ENCODE results near the gene CHURC1. TPM values are rescaled to one million over a fixed set of nuclear protein-coding genes. Genes with fewer than 3 reads are reported as not detected.
A peak's percentile ranks its signal among the peaks of the same experiment; 100 is the strongest.

Gene CHURC1
- polyA plus RNA-seq, 1 of the 3 experiments (the other 2 are of a cell fraction), result 66.8 TPM

- peak overlapping the region; percentile 78 for H3K4me2 ChIP-seq
- no peak overlapping the region for H2AFZ ChIP-seq (ENCODE audit: low read depth)
- 91% methylated on average over 2 of the region's 2 CpGs for WGBS (ENCODE audit: low lambda C conversion rate)
- H3K36me3 ChIP-seq (replicated peaks in 1 of 2; ENCODE audit: control insufficient read depth in 1 of 2, insufficient read depth in 2 of 2, low read length in 1 of 2), result peaks cover 0 to 10% of the 10 kb centered on the region in 2 experiments
- ChIA-PET CTCF (interaction anchor here (1.4 to 1.8 kb wide), 3 partner anchors 24 to 92 kb away, joined by 3 to 9 read pairs (median 6); no protein-coding TSS in a partner anchor), POLR2A (no interaction called here)
- peaks cover 3% of the 10 kb centered on the region for H3F3A ChIP-seq (replicated peaks; ENCODE audit: insufficient read depth)
- peak overlapping the region in 1 of 2 experiments; percentile 79; a peak in 2 of 4 replicates for H3K4me3 ChIP-seq (ENCODE audit: low read depth in 2 of 2, low read length in 1 of 2)
- H3K9ac ChIP-seq, result no peak overlapping the region
- peaks cover 64% of the 10 kb centered on the region for H3K79me2 ChIP-seq (ENCODE audit: insufficient read depth)
- H3K4me1 ChIP-seq (ENCODE audit: control insufficient read depth in 1 of 2, insufficient read depth in 2 of 2, low read depth in 1 of 2, low read length in 1 of 2), result peaks cover 9 to 15% of the 10 kb centered on the region in 2 experiments; a peak in 3 of 4 replicates
- no peaks in the 10 kb centered on the region for H3K9me2 ChIP-seq
- no peak for TF ChIP-seq ELF1 (IDR thresholded peaks at IDR 0.05)
- TF ChIP-seq POLR2AphosphoS5 (IDR thresholded peaks at IDR 0.05; ENCODE audit: low read depth, low read length), result no peak
- TF ChIP-seq NRF1 (IDR thresholded peaks at IDR 0.05; ENCODE audit: low read depth, low read length), result no peak
- no peak for TF ChIP-seq EZH2phosphoT487 (IDR thresholded peaks at IDR 0.05; ENCODE audit: borderline replicate concordance, low read depth)
- TF ChIP-seq PBX3 (IDR thresholded peaks at IDR 0.05), result no peak
- TF ChIP-seq RFX5 (IDR thresholded peaks at IDR 0.05; ENCODE audit: low read length), result no peak
- no peak for TF ChIP-seq RCOR1 (IDR thresholded peaks at IDR 0.05; ENCODE audit: low read length)
- TF ChIP-seq REST (IDR thresholded peaks at IDR 0.05; ENCODE audit: low read depth, low read length), result no peak
- no peak for TF ChIP-seq NFIC (IDR thresholded peaks at IDR 0.05; ENCODE audit: borderline replicate concordance)
- no peaks in the 10 kb centered on the region for H3K9me3 ChIP-seq
- no peaks in the 10 kb centered on the region for H3K27me3 ChIP-seq (ENCODE audit: insufficient read depth)
- peaks cover 6% of the 10 kb centered on the region; the same call in 1 of the 2 replicates for H4K20me1 ChIP-seq (ENCODE audit: insufficient read depth)
- no peak for DNase-seq
- no peak overlapping the region for H3K27ac ChIP-seq (ENCODE audit: low read depth in 2 of 2, low read length in 1 of 2)
Observed at GRCh38 chr14:64915797-64916196, 1.5 kb downstream of the CHURC1 start.

- CTCF ChIA-PET, result interaction anchor here (0.7 to 2.2 kb wide), 4 partner anchors 7 to 95 kb away, joined by 3 to 7 read pairs (median 4); no protein-coding TSS in a partner anchor
Observed at GRCh38 chr14:64918216-64918615, 4.0 kb downstream of the CHURC1 start.

More at GRCh38 chr14:64918216-64918615, 4.0 kb downstream of the CHURC1 start:
- Histone ChIP-seq H3K79me2 (ENCODE audit: insufficient read depth) (peaks cover 88% of the 10 kb centered on the region), H3F3A (replicated peaks; ENCODE audit: insufficient read depth) (peaks cover 5% of the 10 kb centered on the region), H3K9me2 (no peaks in the 10 kb centered on the region), H3K9ac (no peak overlapping the region), H3K4me1 (ENCODE audit: control insufficient read depth in 1 of 2, insufficient read depth in 2 of 2, low read depth in 1 of 2, low read length in 1 of 2) (peaks cover 9 to 15% of the 10 kb centered on the region in 2 experiments; a peak in 3 of 4 replicates), H3K36me3 (replicated peaks in 1 of 2; ENCODE audit: control insufficient read depth in 1 of 2, insufficient read depth in 2 of 2, low read length in 1 of 2) (peaks cover 0 to 16% of the 10 kb centered on the region in 2 experiments), H3K4me3 (ENCODE audit: low read depth in 2 of 2, low read length in 1 of 2) (no peak overlapping the region), H3K27me3 (ENCODE audit: insufficient read depth) (no peaks in the 10 kb centered on the region), H3K4me2 (peak overlapping the region; percentile 43; the same call in 1 of the 2 replicates), H3K9me3 (no peaks in the 10 kb centered on the region; the same call in 1 of the 2 replicates), H3K27ac (ENCODE audit: low read depth in 2 of 2, low read length in 1 of 2) (no peak overlapping the region), H2AFZ (ENCODE audit: low read depth) (no peak overlapping the region), H4K20me1 (ENCODE audit: insufficient read depth) (peaks cover 19% of the 10 kb centered on the region)
- WGBS (ENCODE audit: low lambda C conversion rate), result 86% methylated on average over 4 of the region's 4 CpGs
- POLR2A ChIA-PET, result no interaction called here
- DNase-seq, result no peak
- TF ChIP-seq USF2 (IDR thresholded peaks at IDR 0.05; ENCODE audit: borderline replicate concordance, low read depth, low read length) (no peak), FOXM1 (IDR thresholded peaks at IDR 0.05; ENCODE audit: low read depth) (no peak), MEF2A (IDR thresholded peaks at IDR 0.05; ENCODE audit: borderline replicate concordance, low read depth) (no peak), POLR2AphosphoS5 (IDR thresholded peaks at IDR 0.05; ENCODE audit: low read depth, low read length) (no peak), ELF1 (IDR thresholded peaks at IDR 0.05) (no peak), PBX3 (IDR thresholded peaks at IDR 0.05) (no peak), MXI1 (IDR thresholded peaks at IDR 0.05; ENCODE audit: low read depth, low read length) (no peak), GATA2 (CRISPR knock-in tag; IDR thresholded peaks at IDR 0.05) (no peak), SMC3 (IDR thresholded peaks at IDR 0.05; ENCODE audit: low read depth, low read length) (no peak)

Measured in SK-N-SH (cell line).